ENCODE measurements around the gene MMP11.

Gene MMP11

GRCh38 chr22:23779083-23779482 lies 6.4 kb downstream of the MMP11 start:
- no peaks in the 10 kb centered on the region for H3K4me1 ChIP-seq (ENCODE audit: control insufficient read depth in 1 of 2, insufficient read depth in 1 of 2, low read depth in 1 of 2, low read length in 1 of 2)

GRCh38 chr22:23779731-23780130 lies 7.1 kb downstream of the MMP11 start:
- no peaks in the 10 kb centered on the region for H3K4me1 ChIP-seq (ENCODE audit: control insufficient read depth in 1 of 2, insufficient read depth in 1 of 2, low read depth in 1 of 2, low read length in 1 of 2)
- TF ChIP-seq CTCF (IDR thresholded peaks at IDR 0.05): no peak
- no peaks in the 10 kb centered on the region for H3K36me3 ChIP-seq
- H3K9me3 ChIP-seq: no peaks in the 10 kb centered on the region
- H3K4me3 ChIP-seq (ENCODE audit: low read depth in 1 of 2, low read length in 1 of 2): no peak overlapping the region
- no peak overlapping the region for H3K27ac ChIP-seq
- H3K27me3 ChIP-seq: peaks cover 14% of the 10 kb centered on the region

More at GRCh38 chr22:23779083-23779482, 6.4 kb downstream of the MMP11 start:
- Histone ChIP-seq H3K27me3 (peaks cover 20% of the 10 kb centered on the region), H3K9me3 (no peaks in the 10 kb centered on the region), H3K27ac (no peak overlapping the region), H3K4me3 (ENCODE audit: low read depth in 1 of 2, low read length in 1 of 2) (no peak overlapping the region), H3K36me3 (no peaks in the 10 kb centered on the region)
- no peak for TF ChIP-seq CTCF (IDR thresholded peaks at IDR 0.05)

DNA sequence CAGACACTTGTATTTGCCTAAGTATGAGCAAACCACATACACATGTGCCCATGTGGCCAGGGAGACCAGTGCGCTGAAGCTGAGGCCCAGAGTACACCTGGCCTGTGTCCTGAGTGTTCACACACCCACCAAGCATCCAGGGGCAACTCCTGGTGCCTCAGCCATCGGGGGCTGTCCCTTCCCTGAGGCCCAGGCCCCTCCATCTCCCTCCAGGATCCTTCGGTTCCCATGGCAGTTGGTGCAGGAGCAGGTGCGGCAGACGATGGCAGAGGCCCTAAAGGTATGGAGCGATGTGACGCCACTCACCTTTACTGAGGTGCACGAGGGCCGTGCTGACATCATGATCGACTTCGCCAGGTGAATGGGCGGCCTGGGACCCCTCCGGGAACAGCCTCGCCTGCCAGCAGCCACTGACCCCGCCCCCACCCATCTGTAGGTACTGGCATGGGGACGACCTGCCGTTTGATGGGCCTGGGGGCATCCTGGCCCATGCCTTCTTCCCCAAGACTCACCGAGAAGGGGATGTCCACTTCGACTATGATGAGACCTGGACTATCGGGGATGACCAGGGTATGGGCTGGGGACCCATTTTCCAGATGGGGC lies 7.6 kb downstream of the MMP11 start:
- Histone ChIP-seq H3K27me3 (peaks cover 9% of the 10 kb centered on the region), H3K36me3 (no peaks in the 10 kb centered on the region), H3K4me1 (ENCODE audit: control insufficient read depth in 1 of 2, insufficient read depth in 1 of 2, low read depth in 1 of 2, low read length in 1 of 2) (no peaks in the 10 kb centered on the region), H3K27ac (no peak overlapping the region), H3K4me3 (ENCODE audit: low read depth in 1 of 2, low read length in 1 of 2) (no peak overlapping the region), H3K9me3 (no peaks in the 10 kb centered on the region)
- no peak for TF ChIP-seq CTCF (IDR thresholded peaks at IDR 0.05)

- no peaks in the 10 kb centered on the region for H3K9me3 ChIP-seq
- no peak overlapping the region for H3K4me3 ChIP-seq (ENCODE audit: low read depth in 1 of 2, low read length in 1 of 2)
- H3K27me3 ChIP-seq: peaks cover under 1% of the 10 kb centered on the region
- no peak for TF ChIP-seq CTCF (IDR thresholded peaks at IDR 0.05)
- no peaks in the 10 kb centered on the region for H3K36me3 ChIP-seq
- peaks cover 0 to under 1% of the 10 kb centered on the region in 2 experiments for H3K4me1 ChIP-seq (ENCODE audit: control insufficient read depth in 1 of 2, insufficient read depth in 1 of 2, low read depth in 1 of 2, low read length in 1 of 2)
- no peak overlapping the region for H3K27ac ChIP-seq
Measured at GRCh38 chr22:23781065-23781464, 8.4 kb downstream of the MMP11 start.

GRCh38 chr22:23781511-23782183 lies 9.0 kb downstream of the MMP11 start:
- no peaks in the 10 kb centered on the region for H3K36me3 ChIP-seq
- TF ChIP-seq CTCF (IDR thresholded peaks at IDR 0.05): no peak
- H3K4me3 ChIP-seq (ENCODE audit: low read depth in 1 of 2, low read length in 1 of 2): no peak overlapping the region
- no peak overlapping the region for H3K27ac ChIP-seq
- no peaks in the 10 kb centered on the region for H3K27me3 ChIP-seq
- peaks cover 4 to 6% of the 10 kb centered on the region in 2 experiments for H3K4me1 ChIP-seq (ENCODE audit: control insufficient read depth in 1 of 2, insufficient read depth in 1 of 2, low read depth in 1 of 2, low read length in 1 of 2)
- H3K9me3 ChIP-seq: no peaks in the 10 kb centered on the region

Measured in neutrophil (primary cell).